HG03060 (cell line): Measurements from ENCODE around the gene SPDYE6.
"Not testable (repeated sequence)": the region's sequence is repeated elsewhere in the genome, so short reads cannot be mapped to it uniquely, and the experiment has no call there.

ENCODE experiments used
- ATAC-seq: cut with Tn5 transposase; IDR thresholded peaks from one replicate; pipeline ENCODE4 v1.9.1; 2021; ENCODE audit warnings: low read depth, moderate number of reproducible peaks; ENCODE audit not compliant: unreplicated experiment

SPDYE6 gene

DNA sequence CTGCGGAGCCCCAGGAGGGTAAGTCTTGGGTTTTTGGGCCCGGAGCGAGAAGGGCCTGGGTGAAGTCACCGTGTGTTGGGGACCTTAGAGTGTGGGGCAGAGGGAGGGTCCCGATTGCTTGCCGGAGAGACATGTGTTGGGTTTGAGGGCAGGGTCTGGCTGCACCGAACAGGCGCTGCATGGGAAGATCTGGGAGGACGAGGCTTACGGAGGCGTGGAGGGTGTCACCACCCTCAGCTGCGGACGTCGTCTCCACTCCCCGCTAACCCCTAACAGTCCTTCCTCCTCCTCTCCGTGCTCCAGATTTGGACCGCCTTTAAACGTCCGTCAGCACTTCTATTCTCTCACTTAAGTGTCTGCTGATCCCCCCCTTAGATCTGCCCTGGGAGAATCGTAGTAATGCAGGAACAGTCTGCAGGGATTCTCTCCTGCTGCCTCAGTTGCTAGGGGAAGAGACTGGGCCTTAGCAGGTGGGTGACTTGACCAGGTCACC, 8.2 kb upstream of the SPDYE6 start:
- not testable (repeated sequence) for ATAC-seq

DNA sequence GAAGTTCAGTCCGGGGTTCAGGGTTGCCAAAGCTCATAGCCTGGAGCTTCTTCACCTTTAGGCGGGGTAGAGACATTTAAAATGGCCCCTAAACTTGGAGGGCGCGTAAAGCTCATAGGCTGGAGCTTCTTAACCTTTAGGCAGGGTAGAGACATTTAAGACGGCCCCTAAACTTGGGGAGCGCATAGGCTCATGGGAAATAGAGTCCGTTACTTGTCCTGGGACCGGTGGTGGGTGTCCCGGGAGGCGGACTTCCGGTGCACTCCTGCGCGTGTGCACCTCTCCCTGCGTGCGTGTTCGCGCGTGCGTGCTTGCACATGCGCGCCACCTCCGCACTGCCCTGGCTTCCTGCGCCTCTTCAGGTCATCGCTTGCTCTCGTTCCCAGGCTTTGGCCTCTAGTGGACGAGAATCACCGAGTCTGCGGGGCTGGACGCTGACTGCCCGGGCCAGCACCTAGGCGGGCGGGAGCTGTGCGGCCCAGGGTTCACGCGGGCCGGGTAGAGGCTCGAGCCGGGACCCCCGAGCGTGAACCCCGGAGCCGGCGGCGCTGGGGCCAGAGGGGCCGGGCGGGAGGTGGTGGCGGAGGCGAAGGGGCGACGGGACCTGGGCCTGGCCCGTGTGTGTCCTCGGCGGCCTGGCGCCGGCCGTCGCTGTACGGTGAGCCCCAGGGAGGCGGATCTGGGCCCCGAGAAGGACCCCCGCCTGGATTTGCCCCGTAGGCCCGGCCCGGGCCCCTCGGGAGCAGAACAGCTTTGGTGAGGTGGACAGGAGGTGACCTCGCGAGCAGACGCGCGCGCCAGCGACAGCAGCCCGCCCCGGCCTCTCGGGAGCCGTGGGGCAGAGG, 7.5 kb upstream of the SPDYE6 start:
- ATAC-seq = peak; percentile 97

- not testable (repeated sequence) for ATAC-seq
These were observed 9.3 kb downstream of the SPDYE6 start for GRCh38 chr7:102346983-102347382.

DNA sequence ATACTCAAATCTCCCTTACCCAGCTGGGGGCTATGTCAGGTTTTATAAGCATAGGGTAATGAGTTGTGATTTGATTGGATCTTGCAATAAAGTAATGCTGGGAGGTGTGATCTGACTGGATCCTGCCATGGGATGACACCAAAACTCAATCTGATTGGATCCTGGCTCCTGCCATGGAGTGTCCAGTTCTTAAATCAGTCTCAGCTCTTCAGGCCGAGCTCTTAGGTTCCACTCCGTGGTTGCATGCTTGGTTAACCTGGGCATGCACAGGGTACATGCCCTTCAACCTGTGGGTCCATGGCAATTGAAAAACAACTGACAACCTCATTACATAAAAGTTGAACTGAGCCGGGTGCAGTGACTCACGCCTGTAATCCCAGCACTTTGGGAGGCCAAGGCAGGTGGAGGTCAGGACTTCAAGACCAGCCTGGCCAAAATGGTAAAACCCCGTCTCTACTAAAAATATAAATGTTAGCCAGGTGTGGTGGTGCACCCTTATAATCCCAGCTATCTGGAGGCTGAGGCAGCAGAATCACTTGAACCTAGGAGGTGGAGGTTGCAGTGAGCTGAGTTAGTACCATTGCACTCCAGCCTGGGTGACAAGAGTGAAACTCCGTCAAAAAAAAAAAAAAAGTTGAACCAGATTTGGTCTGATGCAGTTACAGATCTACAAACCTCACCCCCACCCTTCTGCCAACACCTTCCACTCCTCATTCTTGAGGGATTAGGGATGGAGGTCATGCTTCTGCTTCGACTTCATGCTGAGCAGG, 15.5 kb downstream of the SPDYE6 start:
- not testable (repeated sequence) for ATAC-seq

DNA sequence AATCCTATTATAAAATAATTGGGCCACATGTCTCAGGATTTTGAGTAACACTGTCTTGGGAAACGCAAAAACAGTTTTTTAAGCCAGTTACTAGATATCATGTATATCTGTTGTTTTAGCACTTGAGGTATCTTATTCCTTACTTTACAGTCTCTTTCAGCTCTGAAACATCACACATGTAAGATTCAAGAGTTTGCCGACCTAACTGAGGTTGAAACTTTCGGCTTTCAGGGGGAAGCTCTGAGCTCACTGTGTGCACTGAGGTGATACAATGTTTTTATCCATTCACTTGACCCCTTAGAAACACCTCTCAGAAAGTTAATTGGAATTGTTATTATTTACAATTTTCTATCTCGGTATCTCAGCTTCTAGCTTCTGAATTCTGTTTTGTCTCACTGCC, 18.8 kb downstream of the SPDYE6 start:
- not testable (repeated sequence) for ATAC-seq

- not testable (repeated sequence) for ATAC-seq
These were observed 19.2 kb downstream of the SPDYE6 start for GRCh38 chr7:102337002-102337401.

DNA sequence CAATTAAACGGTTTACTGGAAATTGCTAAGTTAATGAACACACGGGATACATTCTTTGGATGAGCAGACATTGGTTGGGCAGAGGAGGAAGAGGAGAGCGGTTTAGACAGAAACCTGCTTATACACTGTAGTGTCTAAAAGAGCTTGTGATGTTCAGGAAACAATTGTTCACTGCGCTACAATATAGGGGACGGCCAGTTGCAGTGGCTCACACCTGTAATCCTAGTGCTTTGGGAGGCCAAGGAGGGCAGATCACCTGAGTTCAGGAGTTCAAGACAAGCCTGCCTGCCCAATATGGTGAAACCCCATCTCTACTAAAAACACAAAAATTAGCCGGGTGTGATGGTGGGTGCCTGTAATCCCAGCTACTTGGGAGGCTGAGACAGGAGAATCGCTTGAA, 20.7 kb downstream of the SPDYE6 start:
- not testable (repeated sequence) for ATAC-seq

DNA sequence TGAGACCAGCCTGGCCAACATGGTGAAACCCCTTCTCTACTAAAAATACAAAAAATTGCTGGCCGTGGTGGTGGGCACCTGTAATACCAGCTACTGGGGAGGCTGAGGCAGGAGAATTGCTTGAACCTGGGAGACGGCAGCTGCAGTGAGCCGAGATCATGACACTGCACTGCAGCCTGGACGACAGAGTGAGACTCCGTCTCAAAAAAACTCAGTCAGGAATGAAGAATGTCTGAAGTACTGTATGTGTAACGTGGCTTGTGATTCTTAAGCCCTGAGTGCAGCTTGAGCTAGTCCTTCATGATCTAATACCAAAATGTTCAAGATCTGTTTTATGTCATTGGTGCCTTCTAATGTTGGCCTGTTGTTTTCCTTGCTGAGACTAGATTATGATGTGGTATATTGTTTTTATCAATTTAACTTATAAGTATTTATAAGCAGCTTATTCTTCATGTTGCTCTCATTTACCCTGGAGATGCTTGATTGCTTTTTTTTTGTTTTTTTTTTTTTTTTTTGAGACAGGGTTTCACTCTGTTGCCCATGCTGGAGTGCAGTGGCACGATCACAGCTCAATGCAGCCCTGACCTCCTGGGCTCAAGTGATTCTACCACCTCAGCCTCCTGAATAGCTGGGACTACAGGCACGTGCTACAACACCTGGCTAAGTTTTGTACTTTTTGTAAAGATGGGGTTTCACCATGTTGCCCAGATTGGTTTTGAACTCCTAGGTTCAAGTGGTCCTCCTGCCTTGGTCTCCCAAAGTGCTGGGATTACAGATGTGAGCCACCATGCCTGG, 25.4 kb downstream of the SPDYE6 start:
- not testable (repeated sequence) for ATAC-seq

- not testable (repeated sequence) for ATAC-seq
These were observed 26.9 kb downstream of the SPDYE6 start for GRCh38 chr7:102329366-102329765.

- ATAC-seq = not testable (repeated sequence)
These were observed 27.4 kb downstream of the SPDYE6 start for GRCh38 chr7:102328863-102329262.

DNA sequence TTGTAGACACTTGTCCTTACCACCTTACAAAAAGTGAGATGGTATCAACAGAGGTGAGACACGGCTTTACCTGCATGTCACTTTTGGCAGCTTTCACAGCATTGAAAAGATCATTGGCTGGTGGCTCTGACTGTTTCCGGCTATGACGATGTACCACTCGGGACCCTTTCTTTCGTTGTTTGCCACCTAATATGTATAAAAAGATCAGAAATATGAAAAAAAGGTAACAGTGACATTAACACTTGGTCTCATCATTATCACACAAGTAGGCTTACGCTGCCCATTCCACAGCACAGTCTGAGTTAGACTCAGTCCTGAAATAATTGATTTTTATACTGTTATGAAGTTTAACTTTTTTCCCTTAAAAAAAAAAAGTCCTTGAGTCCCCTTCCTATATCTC, 29.1 kb downstream of the SPDYE6 start:
- not testable (repeated sequence) for ATAC-seq

GRCh38 chr7:102326157-102326889, 29.9 kb downstream of the SPDYE6 start:
- ATAC-seq = no peak

DNA sequence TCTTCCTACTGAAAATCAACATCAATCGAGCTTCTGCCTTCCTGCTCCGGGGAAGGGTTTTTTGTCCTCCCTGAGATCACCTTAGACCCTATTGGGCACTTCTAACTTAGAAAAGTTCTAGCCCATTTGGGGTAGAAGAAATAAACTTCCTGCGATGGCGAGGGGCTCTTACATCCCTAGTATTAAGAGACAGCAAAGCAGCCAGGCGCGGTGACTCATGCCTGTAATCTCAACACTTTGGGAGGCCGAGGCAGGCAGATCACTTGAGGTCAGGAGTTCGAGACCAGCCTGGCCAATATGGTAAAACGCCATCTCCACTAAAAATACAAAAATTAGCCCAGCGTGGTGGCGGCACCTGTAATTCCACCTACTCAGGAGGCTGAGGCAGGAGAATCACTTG, 31.1 kb downstream of the SPDYE6 start:
- ATAC-seq = not testable (repeated sequence)

- ATAC-seq = no peak
These were observed 32.4 kb downstream of the SPDYE6 start for GRCh38 chr7:102323914-102324195.

DNA sequence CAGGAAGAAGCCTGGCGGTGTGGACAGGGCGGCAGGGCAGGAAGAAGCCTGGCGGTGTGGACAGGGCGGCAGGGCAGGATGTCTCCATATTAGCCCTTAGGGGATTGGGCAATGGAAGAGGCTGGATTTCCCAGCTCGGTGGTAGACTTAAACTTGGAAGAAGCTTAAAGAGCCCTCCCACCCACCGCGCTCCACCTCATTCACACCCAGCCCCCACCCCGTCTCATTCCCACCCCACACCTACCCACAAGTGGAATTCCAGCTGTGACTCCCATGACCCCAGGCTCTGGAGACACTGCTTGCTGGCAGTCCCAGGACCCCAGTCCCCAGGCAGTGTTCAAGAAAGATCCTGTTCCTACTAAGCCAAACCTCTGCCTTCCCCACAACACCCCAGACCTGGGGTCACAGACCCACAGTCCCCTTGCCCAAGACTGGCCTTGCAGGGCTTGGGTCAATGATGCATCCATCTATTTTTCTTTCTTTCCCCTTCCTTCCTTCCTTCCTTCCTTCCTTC, 34.0 kb downstream of the SPDYE6 start:
- ATAC-seq = no peak

- ATAC-seq = no peak
These were observed 34.7 kb downstream of the SPDYE6 start for GRCh38 chr7:102321351-102322201.

GRCh38 chr7:102320601-102321350, 35.5 kb downstream of the SPDYE6 start:
- no peak for ATAC-seq

- ATAC-seq = no peak
These were observed 36.1 kb downstream of the SPDYE6 start for GRCh38 chr7:102320181-102320580.
